IMR-90 (cell line): ENCODE results near the gene ETV6. TPM values are rescaled to one million over a fixed set of nuclear protein-coding genes. Genes with fewer than 3 reads are reported as not detected.

Source experiments
- ATAC-seq: fragments of 200-7000 bp; cut with Tn5 transposase; 2 replicates; pipeline ENCODE4 v1.9.1; 2020; ENCODE audit warnings: low read depth, mild to moderate bottlenecking, moderate library complexity
- BruUV-seq: library from RNA; stranded (reverse); fragments of 400-500 nt; replicated peaks from 2 replicates; lab custom pipeline; 2021; lab: Mats Ljungman, UMichigan
- CTCF ChIA-PET: fragments of 300-600 bp; formaldehyde crosslinking; extraction: SDS; loops from one replicate; lab custom pipeline; 2021; ENCODE audit warnings: antibody characterized with exemption; lab: Yijun Ruan, JAX
- POLR2A ChIA-PET: fragments of 300-600 bp; sonication (Branson Sonifier 250); formaldehyde crosslinking; loops from one replicate; lab custom pipeline; 2022; ENCODE audit warnings: antibody characterized with exemption; ENCODE audit not compliant: unreplicated experiment; lab: Charles Lee
- DNase-seq: peaks from one replicate; pipeline ENCODE4 v3.0.0; 2013
- H2AFZ ChIP-seq: replicated peaks from 2 replicates; pipeline ENCODE3; 2013; ENCODE audit warnings: low read length, mild to moderate bottlenecking; ENCODE audit not compliant: poor library complexity
- H2AK5ac ChIP-seq: 2 replicates; pipeline ENCODE4 v1.6.1; 2013; ENCODE audit warnings: low read depth, low read length, inconsistent platforms
- H2AK9ac ChIP-seq: replicated peaks from 2 replicates; pipeline ENCODE3; 2013; ENCODE audit warnings: mild to moderate bottlenecking, low read depth, low read length, moderate library complexity; ENCODE audit not compliant: poor library complexity
- H2BK120ac ChIP-seq: 2 replicates; pipeline ENCODE4 v1.6.1; 2013; ENCODE audit warnings: low read depth, low read length, inconsistent platforms
- H2BK15ac ChIP-seq: 3 replicates; pipeline ENCODE4 v1.6.1; 2013; ENCODE audit warnings: low read depth, low read length, inconsistent platforms
- H2BK20ac ChIP-seq: 2 replicates; pipeline ENCODE4 v1.6.1; 2013; ENCODE audit warnings: low read depth, mild to moderate bottlenecking, inconsistent platforms, low read length, moderate library complexity
- H2BK5ac ChIP-seq: 2 replicates; pipeline ENCODE4 v1.6.1; 2013; ENCODE audit warnings: mild to moderate bottlenecking, low read depth, low read length, inconsistent platforms; ENCODE audit not compliant: poor library complexity, severe bottlenecking
- H3K14ac ChIP-seq: replicated peaks from 2 replicates; pipeline ENCODE4 v1.6.1; 2013; ENCODE audit warnings: low read depth, low read length, inconsistent platforms
- H3K18ac ChIP-seq: 2 replicates; pipeline ENCODE4 v1.6.1; 2013; ENCODE audit warnings: low read depth, low read length, control low read depth
- H3K23ac ChIP-seq: 2 replicates; pipeline ENCODE4 v1.6.1; 2013; ENCODE audit warnings: low read depth, low read length, inconsistent platforms
- H3K27ac ChIP-seq: 2 replicates; pipeline ENCODE4 v1.5.1; 2013; ENCODE audit warnings: mild to moderate bottlenecking, control low read depth, low read length; ENCODE audit not compliant: insufficient read depth
- H3K27me3 ChIP-seq: 2 replicates; pipeline ENCODE4 v1.6.1; 2013; ENCODE audit warnings: low read length; ENCODE audit not compliant: control insufficient read depth, insufficient read depth
- H3K36me3 ChIP-seq: 2 replicates; pipeline ENCODE4 v1.6.1; 2013; ENCODE audit warnings: low read length, mixed read lengths; ENCODE audit not compliant: control insufficient read depth, insufficient read depth
- H3K4ac ChIP-seq: 2 replicates; pipeline ENCODE4 v1.6.1; 2013; ENCODE audit warnings: low read depth, low read length, inconsistent platforms
- H3K4me1 ChIP-seq: 2 replicates; pipeline ENCODE4 v1.6.1; 2013; ENCODE audit warnings: low read length, mixed read lengths; ENCODE audit not compliant: control insufficient read depth, insufficient read depth
- H3K4me2 ChIP-seq: 2 replicates; pipeline ENCODE4 v1.6.1; 2013; ENCODE audit warnings: low read depth, mild to moderate bottlenecking, control low read depth, low read length, moderate library complexity
- H3K4me3 ChIP-seq: 2 replicates; pipeline ENCODE4 v1.5.1; 2013; ENCODE audit warnings: low read depth, mild to moderate bottlenecking, control low read depth, low read length, moderate library complexity; ENCODE audit not compliant: insufficient read depth
- H3K56ac ChIP-seq: 2 replicates; pipeline ENCODE4 v1.6.1; 2013; ENCODE audit warnings: low read length, inconsistent platforms; ENCODE audit not compliant: insufficient read depth; ENCODE audit errors: extremely low read depth
- H3K79me1 ChIP-seq, 2 experiments: 2 replicates each; pipeline ENCODE4 v1.6.1; 2013; ENCODE audit warnings: low read length in 2 of 2, inconsistent platforms in 1 of 2, low read depth in 1 of 2
- H3K9ac ChIP-seq: 2 replicates; pipeline ENCODE4 v1.6.1; 2013; ENCODE audit warnings: low read depth, low read length, control low read depth
- H3K9me1 ChIP-seq: 2 replicates; pipeline ENCODE4 v1.6.1; 2013; ENCODE audit warnings: low read length, inconsistent platforms; ENCODE audit not compliant: insufficient read depth
- H3K9me3 ChIP-seq: 2 replicates; pipeline ENCODE4 v1.6.1; 2013; ENCODE audit warnings: low read length; ENCODE audit not compliant: control insufficient read depth, insufficient read depth
- H4K20me1 ChIP-seq: 2 replicates; pipeline ENCODE4 v1.6.1; 2013; ENCODE audit warnings: low read length, inconsistent platforms; ENCODE audit not compliant: insufficient read depth
- H4K5ac ChIP-seq: 2 replicates; pipeline ENCODE4 v1.6.1; 2013; ENCODE audit warnings: mild to moderate bottlenecking, low read depth, low read length, control low read depth
- H4K8ac ChIP-seq, 2 experiments: 2 replicates each; pipeline ENCODE4 v1.6.1; 2013; ENCODE audit warnings: low read depth in 2 of 2, low read length in 2 of 2, control low read depth in 1 of 2, inconsistent platforms in 1 of 2
- H4K91ac ChIP-seq: 2 replicates; pipeline ENCODE4 v1.6.1; 2013; ENCODE audit warnings: low read depth, low read length, inconsistent platforms; ENCODE audit not compliant: insufficient read depth
- CEBPB ChIP-seq: IDR thresholded peaks from 2 replicates; pipeline ENCODE4 v1.6.1; 2012; ENCODE audit warnings: low read depth, low read length, improper control_type of control experiment
- CHD1 ChIP-seq: IDR thresholded peaks from 2 replicates; pipeline ENCODE4 v1.6.1; 2012; ENCODE audit warnings: low read depth, low read length, improper control_type of control experiment
- FOS ChIP-seq: fragments of 150-350 bp; IDR thresholded peaks from 2 replicates; pipeline ENCODE4 v1.6.1; 2016; ENCODE audit warnings: low read depth, low read length
- MAFK ChIP-seq: IDR thresholded peaks from 2 replicates; pipeline ENCODE4 v1.6.1; 2012; ENCODE audit warnings: low read depth, low read length, improper control_type of control experiment
- MAZ ChIP-seq: IDR thresholded peaks from 2 replicates; pipeline ENCODE4 v1.6.1; 2012; ENCODE audit warnings: low read depth, mild to moderate bottlenecking, low read length, improper control_type of control experiment, moderate library complexity, borderline replicate concordance
- MXI1 ChIP-seq: IDR thresholded peaks from 2 replicates; pipeline ENCODE4 v1.6.1; 2012; ENCODE audit warnings: low read depth, mild to moderate bottlenecking, low read length, moderate library complexity, borderline replicate concordance
- NFE2L2 ChIP-seq: fragments of 150-350 bp; IDR thresholded peaks from 2 replicates; pipeline ENCODE4 v1.6.1; 2016; ENCODE audit warnings: low read depth, mild to moderate bottlenecking, low read length
- POLR2A ChIP-seq: IDR thresholded peaks from 2 replicates; pipeline ENCODE4 v1.6.1; 2012; ENCODE audit warnings: mild to moderate bottlenecking, low read depth, low read length
- RAD21 ChIP-seq: IDR thresholded peaks from 2 replicates; pipeline ENCODE4 v1.6.1; 2012; ENCODE audit warnings: low read length, improper control_type of control experiment
- RCOR1 ChIP-seq: IDR thresholded peaks from 2 replicates; pipeline ENCODE4 v1.6.1; 2012; ENCODE audit warnings: mild to moderate bottlenecking, low read length, improper control_type of control experiment; ENCODE audit not compliant: insufficient replicate concordance
- RFX5 ChIP-seq: IDR thresholded peaks from 2 replicates; pipeline ENCODE4 v1.8.0; 2012; ENCODE audit warnings: low read depth, mild to moderate bottlenecking, low read length, moderate library complexity
- SMC3 ChIP-seq: fragments of 150-350 bp; IDR thresholded peaks from 2 replicates; pipeline ENCODE4 v1.6.1; 2016; ENCODE audit warnings: low read depth, mild to moderate bottlenecking, antibody characterized with exemption, low read length, moderate library complexity
- WGBS, 2 experiments: methylation state at CpG; one replicate each; pipeline versions ENCODE4 v1.1.5 to v1.1.7; 2013; ENCODE audit warnings: missing lambda C conversion rate in 2 of 2; ENCODE audit not compliant: insufficient read length in 1 of 2; ENCODE audit errors: extremely low coverage in 2 of 2; 5-methylcytosine and 5-hydroxymethylcytosine counted together
- dilution Hi-C: fragments of 300-500 bp; cut with HindIII; formaldehyde crosslinking; loops from one replicate; pipeline ENCODE4 v1.14.3; 2018; ENCODE audit warnings: low sequenced_read_pairs; ENCODE audit not compliant: unreplicated experiment
- in situ Hi-C: fragments of 300-500 bp; cut with MboI; formaldehyde crosslinking; loops from 3 replicates; pipeline ENCODE4 v1.14.3; 2019; ENCODE audit warnings: low sequenced_read_pairs, inconsistent platforms, mixed read lengths
- intact Hi-C: fragments of 100-400 bp; cut with micrococcal nuclease; formaldehyde crosslinking; loops from 2 replicates; pipeline ENCODE4 v1.10.0; 2022
- polyA plus RNA-seq, 3 experiments: library from polyadenylated mRNA; depleted of rRNA; stranded (reverse); fragments of >200 nt; gene quantifications; 2 replicates each; pipeline ENCODE4 v1.2.3, GENCODE V29; 2012; ENCODE audit warnings: low replicate concordance in 1 of 3
- total RNA-seq: library from RNA; depleted of rRNA; stranded (reverse); fragments of >200 nt; gene quantifications from 2 replicates; pipeline ENCODE4 v1.2.3, GENCODE V29; 2012
- TF ChIP-seq, protein P1 (sequence below): conservative IDR thresholded peaks from 2 replicates; pipeline ENCODE4 v1.5.1; 2012; ENCODE audit warnings: mild to moderate bottlenecking, low read depth, low read length, improper control_type of control experiment
- TF ChIP-seq, protein P2 (sequence below): fragments of 150-350 bp; IDR thresholded peaks from 2 replicates; pipeline ENCODE4 v1.6.1; 2017; ENCODE audit warnings: mild to moderate bottlenecking, antibody characterized with exemption, low read length, low read depth
- TF ChIP-seq, protein P3 (sequence below): fragments of 150-350 bp; IDR thresholded peaks from 2 replicates; pipeline ENCODE4 v1.6.1; 2016; ENCODE audit warnings: low read depth, mild to moderate bottlenecking, low read length, moderate library complexity, borderline replicate concordance

Gene ETV6
- total and polyA plus RNA-seq, 2 of the 4 experiments (the other 2 are of a cell fraction), result 8.4 to 9.9 TPM

DNA sequence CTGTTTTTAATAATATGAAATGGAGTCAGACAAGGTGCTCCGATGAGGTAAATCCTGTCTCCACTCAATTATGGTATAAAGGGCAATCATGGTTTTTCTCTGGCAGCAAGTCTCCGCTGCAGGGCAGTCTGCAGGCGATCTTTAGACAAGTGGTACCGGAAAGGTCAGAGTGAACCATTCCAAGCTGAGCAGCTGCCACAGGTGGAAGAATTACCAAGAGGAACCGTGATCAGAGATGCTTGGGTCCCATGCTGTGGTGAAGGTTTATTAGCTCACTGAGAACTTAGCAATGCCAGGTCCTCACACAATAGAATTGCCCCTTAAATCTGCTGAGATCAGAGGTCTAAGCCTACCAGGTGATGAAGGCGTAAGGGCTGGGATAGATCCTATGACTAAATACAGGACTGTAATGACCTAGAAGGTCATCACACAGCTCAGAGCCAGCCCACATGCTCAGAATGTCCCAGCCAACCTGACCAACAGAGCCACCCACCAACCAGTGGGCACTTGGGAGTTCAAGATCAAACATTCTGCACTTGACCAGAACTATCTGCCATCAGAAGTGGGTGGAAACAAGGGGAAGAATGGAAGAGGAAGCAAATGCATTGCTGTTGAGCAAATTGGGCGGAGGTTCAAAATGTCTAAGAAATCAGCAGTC is 246.1 kb downstream of the ETV6 start:
- H2BK120ac ChIP-seq, result no peak overlapping the region
- CTCF ChIA-PET, result no interaction called here

More for the DNA sequence above, 246.1 kb downstream of the ETV6 start:
- Histone ChIP-seq H4K20me1 (no peaks in the 10 kb centered on the region), H2BK20ac (no peak overlapping the region), H3K18ac (no peak overlapping the region), H4K8ac (no peak overlapping the region), H3K9me1 (peaks cover 10% of the 10 kb centered on the region), H2AK9ac (no peak overlapping the region), H3K4ac (no peak overlapping the region), H4K91ac (no peak overlapping the region), H2BK15ac (no peak overlapping the region), H3K56ac (no peak overlapping the region), H3K79me1 (no peaks in the 10 kb centered on the region), H3K27ac (no peak overlapping the region), H3K9ac (no peak overlapping the region), H4K5ac (no peak overlapping the region), H3K4me2 (no peak overlapping the region), H2BK5ac (no peak overlapping the region), H3K4me3 (no peak overlapping the region), H3K9me3 (no peaks in the 10 kb centered on the region), H3K23ac (no peak overlapping the region), H3K14ac (no peak overlapping the region), H3K4me1 (no peaks in the 10 kb centered on the region), H2AK5ac (no peak overlapping the region), H3K36me3 (peaks cover 20% of the 10 kb centered on the region), H3K27me3 (no peaks in the 10 kb centered on the region), H2AFZ (no peak overlapping the region)
- TF ChIP-seq, protein P1, sequence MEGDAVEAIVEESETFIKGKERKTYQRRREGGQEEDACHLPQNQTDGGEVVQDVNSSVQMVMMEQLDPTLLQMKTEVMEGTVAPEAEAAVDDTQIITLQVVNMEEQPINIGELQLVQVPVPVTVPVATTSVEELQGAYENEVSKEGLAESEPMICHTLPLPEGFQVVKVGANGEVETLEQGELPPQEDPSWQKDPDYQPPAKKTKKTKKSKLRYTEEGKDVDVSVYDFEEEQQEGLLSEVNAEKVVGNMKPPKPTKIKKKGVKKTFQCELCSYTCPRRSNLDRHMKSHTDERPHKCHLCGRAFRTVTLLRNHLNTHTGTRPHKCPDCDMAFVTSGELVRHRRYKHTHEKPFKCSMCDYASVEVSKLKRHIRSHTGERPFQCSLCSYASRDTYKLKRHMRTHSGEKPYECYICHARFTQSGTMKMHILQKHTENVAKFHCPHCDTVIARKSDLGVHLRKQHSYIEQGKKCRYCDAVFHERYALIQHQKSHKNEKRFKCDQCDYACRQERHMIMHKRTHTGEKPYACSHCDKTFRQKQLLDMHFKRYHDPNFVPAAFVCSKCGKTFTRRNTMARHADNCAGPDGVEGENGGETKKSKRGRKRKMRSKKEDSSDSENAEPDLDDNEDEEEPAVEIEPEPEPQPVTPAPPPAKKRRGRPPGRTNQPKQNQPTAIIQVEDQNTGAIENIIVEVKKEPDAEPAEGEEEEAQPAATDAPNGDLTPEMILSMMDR, result no peak
- TF ChIP-seq POLR2A, result no peak
- no peak for TF ChIP-seq MXI1
- TF ChIP-seq, protein P2, sequence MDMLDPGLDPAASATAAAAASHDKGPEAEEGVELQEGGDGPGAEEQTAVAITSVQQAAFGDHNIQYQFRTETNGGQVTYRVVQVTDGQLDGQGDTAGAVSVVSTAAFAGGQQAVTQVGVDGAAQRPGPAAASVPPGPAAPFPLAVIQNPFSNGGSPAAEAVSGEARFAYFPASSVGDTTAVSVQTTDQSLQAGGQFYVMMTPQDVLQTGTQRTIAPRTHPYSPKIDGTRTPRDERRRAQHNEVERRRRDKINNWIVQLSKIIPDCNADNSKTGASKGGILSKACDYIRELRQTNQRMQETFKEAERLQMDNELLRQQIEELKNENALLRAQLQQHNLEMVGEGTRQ, result no peak
- no peak for TF ChIP-seq RCOR1
- TF ChIP-seq, protein P3, sequence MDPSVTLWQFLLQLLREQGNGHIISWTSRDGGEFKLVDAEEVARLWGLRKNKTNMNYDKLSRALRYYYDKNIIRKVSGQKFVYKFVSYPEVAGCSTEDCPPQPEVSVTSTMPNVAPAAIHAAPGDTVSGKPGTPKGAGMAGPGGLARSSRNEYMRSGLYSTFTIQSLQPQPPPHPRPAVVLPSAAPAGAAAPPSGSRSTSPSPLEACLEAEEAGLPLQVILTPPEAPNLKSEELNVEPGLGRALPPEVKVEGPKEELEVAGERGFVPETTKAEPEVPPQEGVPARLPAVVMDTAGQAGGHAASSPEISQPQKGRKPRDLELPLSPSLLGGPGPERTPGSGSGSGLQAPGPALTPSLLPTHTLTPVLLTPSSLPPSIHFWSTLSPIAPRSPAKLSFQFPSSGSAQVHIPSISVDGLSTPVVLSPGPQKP, result no peak
- no peak for TF ChIP-seq MAFK
- no peak for TF ChIP-seq CHD1
- TF ChIP-seq NFE2L2, result no peak
- TF ChIP-seq SMC3, result no peak
- no peak for TF ChIP-seq FOS
- TF ChIP-seq MAZ, result no peak
- TF ChIP-seq RFX5, result no peak
- TF ChIP-seq RAD21, result no peak
- no peak for TF ChIP-seq CEBPB
- no CpG with 5 or more reads among the region's 7 CpGs for WGBS, 2 experiments
- DNase-seq, result no peak
- in situ Hi-C loops (no loop called here), dilution Hi-C loops (no loop called here), intact Hi-C loops (no loop called here)
- no TSS peak for BruUV-seq
- POLR2A ChIA-PET, result no interaction called here
- no peak for ATAC-seq
